Measurements from ENCODE around the gene ATP2B3.

Gene ATP2B3

GRCh38 chrX:153576961-153577360, 59.5 kb downstream of the ATP2B3 start:
- DNase-seq: no peak

GRCh38 chrX:153578200-153578835, 60.9 kb downstream of the ATP2B3 start:
- no peak for DNase-seq

- no peak for DNase-seq
Observed at GRCh38 chrX:153578889-153579288, 61.4 kb downstream of the ATP2B3 start.

GRCh38 chrX:153580700-153581386, 63.4 kb downstream of the ATP2B3 start:
- DNase-seq: no peak

- no peak for DNase-seq
Observed at GRCh38 chrX:153582896-153583295, 65.5 kb downstream of the ATP2B3 start.

- DNase-seq: no peak
Observed at GRCh38 chrX:153583433-153583832, 66.0 kb downstream of the ATP2B3 start.

GRCh38 chrX:153585827-153586226, 68.4 kb downstream of the ATP2B3 start:
- DNase-seq: no peak

GRCh38 chrX:153587342-153587741, 69.9 kb downstream of the ATP2B3 start:
- no peak for DNase-seq

- DNase-seq: no peak
Observed at GRCh38 chrX:153588021-153588781, 70.8 kb downstream of the ATP2B3 start.

GRCh38 chrX:153588782-153589446, 71.5 kb downstream of the ATP2B3 start:
- DNase-seq: no peak

- DNase-seq: no peak
Observed at GRCh38 chrX:153590961-153591956, 73.8 kb downstream of the ATP2B3 start.

- DNase-seq: no peak
Observed at GRCh38 chrX:153592091-153592833, 74.8 kb downstream of the ATP2B3 start.

GRCh38 chrX:153592966-153593688, 75.7 kb downstream of the ATP2B3 start:
- peak; percentile 78 for DNase-seq

- DNase-seq: no peak
Observed at GRCh38 chrX:153593811-153594500, 76.5 kb downstream of the ATP2B3 start.

- DNase-seq: no peak
Observed at GRCh38 chrX:153595387-153595786, 77.9 kb downstream of the ATP2B3 start.

- no peak for DNase-seq
Observed at GRCh38 chrX:153595859-153596857, 78.7 kb downstream of the ATP2B3 start.

GRCh38 chrX:153596981-153597750, 79.7 kb downstream of the ATP2B3 start:
- no peak for DNase-seq

All from NCI-H1092 (cell line).